HG02943 (cell line): ENCODE results near the gene PRSS50.
"Not testable (repeated sequence)": the region's sequence is repeated elsewhere in the genome, so short reads cannot be mapped to it uniquely, and the experiment has no call there.

Source experiments
- ATAC-seq: cut with Tn5 transposase; IDR thresholded peaks from one replicate; pipeline ENCODE4 v1.9.1; 2021; ENCODE audit warnings: mild to moderate bottlenecking, low read depth, moderate library complexity; ENCODE audit not compliant: unreplicated experiment

The PRSS50 gene

DNA sequence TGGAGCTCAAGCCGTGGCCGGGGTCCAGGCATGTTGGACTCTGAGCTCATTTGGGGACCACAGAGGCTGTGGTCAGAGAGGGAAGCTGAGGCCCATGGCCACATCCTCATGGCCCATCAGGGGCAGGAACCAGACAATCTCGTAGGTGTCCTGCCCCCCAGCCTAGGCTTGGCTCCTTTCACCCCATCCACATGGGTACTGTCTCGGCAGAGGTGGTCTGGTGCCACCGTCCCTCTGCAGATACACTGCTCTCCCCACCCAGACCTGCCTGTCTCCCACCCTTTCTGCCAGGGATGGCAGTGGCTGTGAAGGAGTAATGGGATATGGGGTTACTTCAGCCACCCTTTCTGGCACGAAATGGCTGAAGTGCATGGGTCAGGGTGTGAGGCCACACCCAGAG, 7.9 kb downstream of the PRSS50 start:
- no peak for ATAC-seq

DNA sequence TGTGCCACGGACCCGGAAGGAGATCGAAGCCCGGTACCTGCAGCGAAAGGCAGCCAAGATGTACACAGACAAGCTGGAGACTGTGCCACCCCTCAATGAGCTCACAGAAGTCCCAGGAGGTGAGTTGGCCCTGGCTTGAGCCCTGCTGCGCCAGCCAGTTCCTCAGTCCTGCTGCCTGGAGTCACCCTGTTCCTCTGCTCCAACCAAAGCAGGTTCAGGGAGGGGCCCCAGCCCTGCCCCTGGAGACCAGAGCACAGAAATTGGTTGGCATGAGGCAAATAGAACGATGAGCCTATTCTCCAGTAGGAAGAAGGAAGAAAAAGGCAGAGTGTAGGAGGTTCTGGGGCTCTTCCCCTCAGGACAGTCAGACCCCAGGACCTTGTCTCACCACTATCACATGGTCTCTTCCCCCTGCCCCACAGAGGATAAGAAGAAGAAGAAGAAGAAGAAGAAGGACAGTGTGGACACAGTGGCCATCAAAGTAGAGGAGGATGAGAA, 8.5 kb downstream of the PRSS50 start:
- no peak for ATAC-seq

DNA sequence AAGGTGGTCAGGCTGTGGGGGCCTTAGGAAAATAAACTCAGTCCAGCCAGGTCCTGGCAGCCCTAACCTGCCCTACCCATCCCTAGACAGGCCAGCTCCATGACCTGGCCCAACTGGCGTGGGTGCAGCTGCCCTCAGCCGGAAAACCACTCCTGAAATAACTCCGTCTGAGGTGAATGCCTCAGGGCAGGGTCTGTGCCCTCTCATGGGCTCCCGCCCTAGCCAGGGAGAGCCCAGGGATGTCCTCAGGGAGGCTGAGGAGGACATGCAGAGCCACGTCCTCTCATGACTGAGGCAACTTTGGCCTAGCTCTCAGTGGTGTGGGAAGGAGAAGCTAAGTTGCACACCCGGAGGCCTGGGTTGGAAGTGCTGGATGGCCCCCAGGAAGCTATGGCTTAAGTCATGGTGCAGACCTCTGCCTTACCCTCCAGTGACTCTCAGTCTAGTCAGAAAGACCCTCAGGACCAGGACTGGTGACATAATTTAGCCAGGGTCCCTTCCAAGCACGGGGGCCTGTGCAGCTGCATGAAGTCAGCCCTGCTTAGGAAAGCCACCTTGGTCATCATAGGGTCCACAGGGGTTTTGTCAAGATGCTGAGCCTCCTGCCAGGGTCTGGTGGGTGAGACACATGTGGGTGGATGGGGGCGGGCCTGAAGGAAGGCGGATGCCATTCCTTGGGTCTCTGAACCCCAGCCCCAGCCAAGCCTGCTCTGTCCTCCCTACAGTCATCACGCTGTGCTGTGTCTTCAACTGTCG, 9.1 kb downstream of the PRSS50 start:
- no peak for ATAC-seq

DNA sequence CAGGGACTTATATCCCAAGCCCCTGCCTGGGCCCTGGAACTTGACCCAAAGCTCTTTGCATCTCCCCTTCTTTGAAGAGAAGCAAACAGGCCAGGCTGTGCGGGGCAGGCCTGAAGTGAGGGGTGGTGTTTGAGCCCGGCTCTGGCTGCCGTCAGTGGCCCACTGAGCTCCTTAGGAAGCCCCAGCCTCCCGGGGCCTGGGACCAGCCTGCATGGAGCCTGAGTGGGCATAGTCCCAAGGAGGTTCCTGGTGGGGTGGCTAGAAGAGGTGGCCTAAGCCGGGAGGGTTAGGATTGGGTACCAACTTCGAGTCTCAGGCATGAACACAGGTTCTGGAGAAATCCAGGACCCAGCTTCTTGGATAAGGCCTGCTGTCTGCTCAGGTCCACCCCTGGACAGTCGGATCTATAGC, 10.1 kb downstream of the PRSS50 start:
- no peak for ATAC-seq

DNA sequence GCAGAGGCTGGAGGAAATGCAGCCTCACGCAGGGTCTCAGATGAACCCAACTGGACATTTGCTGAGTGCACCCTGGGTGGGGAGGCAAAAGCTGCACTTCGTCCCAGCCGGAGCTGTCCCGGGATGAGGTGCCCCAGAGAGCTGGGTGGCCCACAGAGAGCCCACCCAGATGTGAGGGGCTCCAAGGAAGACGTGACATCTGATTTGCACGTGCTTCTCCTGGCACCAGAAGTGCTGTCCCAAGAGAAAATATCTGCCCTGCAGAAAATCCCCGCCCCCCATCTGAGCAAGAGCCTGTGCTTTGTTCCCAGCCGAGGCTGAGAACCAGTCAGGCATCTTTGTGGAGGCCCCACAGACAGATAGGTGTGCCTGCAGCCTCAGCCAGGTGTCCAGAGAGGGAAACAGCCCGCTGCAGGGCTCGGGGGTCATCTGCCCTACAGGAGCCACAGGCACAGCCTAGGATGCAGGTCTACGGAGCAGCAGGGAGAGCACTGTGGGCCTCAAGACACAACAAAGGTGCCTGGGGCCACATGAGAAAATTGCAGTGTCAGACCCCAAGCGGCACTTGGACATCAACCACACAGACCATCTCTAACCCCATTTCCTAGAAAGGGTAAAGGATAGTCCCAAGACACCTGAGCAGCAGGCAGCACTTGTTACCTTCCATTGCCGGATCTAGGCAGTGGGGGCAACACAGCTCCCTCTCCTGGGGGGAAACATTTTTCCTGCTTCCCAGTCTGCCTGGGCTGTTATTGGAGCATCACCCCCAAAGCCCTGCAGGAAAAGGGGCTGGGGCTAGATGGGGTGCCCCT, 10.7 kb downstream of the PRSS50 start:
- ATAC-seq = no peak

DNA sequence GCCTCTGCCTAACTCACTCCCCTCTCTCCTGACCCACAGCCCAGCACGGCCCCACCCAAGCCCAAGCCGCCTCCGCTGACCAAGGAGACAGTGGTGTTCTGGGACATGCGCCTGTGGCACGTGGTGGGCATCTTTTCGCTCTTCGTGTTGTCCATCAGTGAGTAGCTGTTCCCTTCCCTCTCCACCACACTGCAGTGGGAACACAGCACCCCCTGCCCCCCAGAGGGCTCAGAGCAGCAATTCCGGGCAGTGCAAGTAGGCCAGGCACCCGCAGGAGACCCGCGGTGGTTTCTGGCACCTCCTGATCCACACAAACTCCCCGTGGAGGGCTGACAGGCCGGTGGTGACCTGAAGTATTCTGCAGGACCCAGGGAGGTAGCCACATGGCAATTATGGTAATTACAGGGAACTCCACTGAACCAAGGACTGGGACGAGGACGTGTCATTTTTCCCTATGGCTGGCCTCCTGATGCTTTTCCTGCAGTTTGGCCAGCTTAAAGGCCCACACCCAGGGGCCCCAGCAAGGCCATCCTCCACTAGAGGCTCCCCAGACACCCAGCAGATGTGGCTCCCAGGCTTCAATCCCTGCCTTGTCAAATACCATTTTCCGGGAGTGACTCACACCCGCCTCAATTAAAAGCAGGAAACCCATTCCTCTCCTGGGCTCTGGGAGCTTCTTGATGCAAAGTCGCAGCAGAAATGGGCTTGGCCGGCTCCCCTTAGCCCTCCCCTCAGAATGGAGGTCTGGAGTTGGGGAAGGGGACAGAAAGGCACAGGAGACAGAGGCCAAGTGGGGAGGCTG, 11.7 kb downstream of the PRSS50 start:
- no peak for ATAC-seq

DNA sequence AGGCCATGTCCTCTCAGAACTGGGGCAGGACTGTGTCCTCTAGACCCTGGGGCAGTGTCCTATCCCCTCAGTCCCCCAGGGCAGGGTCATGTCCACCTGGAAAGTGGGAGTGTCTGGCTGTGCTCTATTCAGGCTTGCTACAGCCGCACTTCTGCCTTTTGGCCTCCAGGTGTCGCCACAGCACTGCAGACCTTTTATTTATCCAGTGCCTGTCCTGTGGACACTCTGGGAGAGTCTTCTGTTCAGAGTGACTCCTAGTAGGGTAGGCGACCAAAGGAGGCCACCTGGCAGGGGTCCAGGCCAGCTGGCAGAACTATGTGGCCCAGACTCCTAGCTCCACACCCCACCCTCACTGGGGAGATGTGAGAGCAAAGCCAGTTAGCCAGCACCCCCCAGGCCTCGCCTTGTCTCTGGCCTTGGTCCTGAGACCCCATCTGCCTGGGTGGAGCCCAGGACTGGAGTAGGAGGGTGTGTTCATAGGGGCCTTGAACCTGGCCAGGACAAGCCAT, 12.6 kb downstream of the PRSS50 start:
- no peak for ATAC-seq

DNA sequence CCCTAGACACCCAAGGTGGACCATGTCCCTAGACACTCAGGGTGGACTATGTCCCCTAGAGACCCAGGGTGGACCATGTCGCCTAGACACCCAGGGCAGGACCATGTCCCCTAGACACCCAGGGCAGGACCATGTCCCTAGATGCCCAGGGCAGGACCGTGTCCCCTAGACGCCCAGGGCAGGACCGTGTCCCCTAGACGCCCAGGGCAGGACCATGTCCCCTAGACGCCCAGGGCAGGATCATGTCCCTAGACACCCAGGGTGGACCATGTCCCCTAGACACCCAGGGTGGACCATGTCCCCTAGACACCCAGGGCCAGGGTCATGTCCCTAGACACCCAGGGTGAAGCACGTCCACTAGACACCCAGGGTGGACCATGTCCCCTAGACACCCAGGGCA, 13.3 kb downstream of the PRSS50 start:
- not testable (repeated sequence) for ATAC-seq

DNA sequence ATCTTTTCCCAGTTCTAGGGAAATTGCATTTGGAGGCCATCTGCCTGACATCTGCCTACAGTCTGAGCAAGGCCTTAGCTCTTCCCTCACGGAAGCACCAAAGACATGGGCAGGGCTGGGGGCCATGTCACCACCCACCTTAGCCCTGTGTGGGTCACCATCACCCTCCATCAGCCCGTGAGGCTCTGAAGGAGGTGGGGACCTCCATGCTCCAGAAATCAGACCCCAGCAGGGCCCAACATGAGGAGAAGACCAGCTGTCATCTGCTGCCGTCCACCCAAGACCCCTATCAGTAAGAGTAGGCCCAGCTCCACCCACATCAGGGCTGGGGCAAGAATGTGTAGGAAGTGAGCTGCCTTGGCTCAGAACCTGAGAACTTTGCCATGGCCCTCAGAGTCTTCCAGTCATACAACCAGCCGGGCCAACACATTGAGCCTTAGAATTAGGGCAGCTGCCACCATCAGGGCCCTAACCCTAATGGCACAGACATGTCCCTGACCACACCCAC, 14.6 kb downstream of the PRSS50 start:
- no peak for ATAC-seq

DNA sequence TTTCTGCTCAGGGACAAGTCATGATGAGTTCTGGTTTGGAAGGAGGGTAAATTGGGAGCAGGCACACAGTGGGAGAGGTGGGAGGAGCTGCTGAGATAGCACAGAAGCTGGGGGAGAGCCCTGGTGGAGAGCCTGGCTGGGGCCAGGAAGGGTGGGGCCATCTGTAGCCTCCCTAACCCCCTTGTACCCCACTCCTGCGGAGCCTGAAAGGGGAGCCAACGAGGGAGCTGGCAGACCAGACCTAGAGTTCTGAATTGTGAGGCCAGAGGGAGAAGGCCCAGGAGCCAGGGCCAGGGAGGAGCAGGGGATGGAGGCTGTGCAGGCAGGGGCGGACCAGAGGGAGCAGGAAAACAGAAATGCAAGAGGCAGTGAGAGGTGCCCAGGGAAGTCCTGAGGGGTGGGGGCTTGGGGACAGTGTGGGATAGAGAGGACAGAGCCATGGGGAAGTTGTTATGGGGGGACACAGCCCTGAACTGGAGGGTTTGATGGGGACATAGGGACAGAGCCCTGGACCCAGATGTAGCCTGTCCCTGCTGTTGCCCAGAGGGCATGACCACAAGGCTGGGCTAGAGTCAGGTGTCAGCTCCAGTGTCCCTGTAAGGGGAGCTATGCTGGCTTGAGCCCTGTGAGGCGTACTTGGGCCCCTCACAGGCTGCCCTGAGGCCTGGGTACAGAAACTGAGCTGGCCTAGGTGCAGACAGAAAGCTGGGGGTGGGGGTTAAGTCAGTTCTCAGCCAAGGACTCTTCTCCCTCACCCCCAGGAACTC, 15.2 kb downstream of the PRSS50 start:
- no peak for ATAC-seq

DNA sequence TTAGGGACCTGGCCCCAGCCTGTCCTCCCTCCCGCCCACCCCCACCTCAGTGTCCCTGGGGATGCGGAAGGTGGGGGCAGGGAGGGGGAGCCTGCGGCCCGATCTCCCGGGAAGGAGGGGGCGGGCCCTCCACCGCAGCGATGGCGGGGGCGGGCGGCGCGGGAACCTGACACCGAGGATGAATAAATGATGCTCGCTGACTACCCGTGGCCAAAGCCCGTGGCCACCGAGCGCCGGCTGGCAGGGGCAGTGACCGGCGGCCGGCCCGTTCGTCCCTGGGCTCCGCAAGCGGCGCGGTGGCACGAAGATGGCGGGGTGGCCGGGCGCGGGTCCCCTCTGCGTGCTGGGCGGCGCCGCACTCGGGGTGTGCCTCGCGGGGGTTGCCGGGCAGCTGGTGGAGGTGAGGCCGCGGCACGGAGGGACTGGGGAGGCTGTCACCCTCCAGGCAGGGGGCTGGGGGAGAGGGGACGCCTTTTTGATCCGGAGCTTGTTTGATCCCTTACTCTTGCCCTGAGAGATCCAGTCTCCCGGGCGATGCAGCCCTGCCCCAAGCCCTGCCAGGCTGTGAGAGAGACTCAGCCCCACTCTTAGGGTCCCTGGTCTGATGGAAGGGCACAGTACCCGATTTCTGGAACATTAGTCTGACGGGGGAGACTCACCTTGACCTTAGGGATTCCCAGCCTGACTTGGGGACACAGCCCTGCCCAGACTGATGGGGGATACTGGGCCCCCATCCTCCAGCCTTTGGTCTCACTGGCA, 16.3 kb downstream of the PRSS50 start, which contains the start of gene TMIE:
TMIE (plus strand) TSS at position 212 of the 759 bp plus-strand sequence; CDS start at position 308, 96 bp downstream.
- no peak for ATAC-seq

DNA sequence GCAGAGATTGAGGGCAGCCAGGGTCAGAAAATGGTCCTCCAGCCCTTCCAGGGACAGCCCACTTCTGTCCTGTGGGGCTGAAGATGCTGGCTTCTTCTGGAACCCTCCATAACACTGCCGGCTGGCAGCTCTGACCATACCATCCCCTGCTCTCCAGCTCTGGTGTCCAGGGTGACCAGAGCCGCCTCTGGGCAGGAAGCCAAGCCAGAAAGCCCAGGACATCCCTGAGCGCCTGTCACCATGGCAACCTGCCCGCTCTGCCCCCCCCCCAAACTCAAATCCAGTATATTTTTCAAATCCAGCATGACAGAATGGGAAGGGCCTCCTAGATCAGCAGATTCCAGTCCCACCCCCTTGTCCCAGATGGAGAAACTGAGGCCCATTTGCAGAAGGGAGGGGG, 16.9 kb downstream of the PRSS50 start:
- no peak for ATAC-seq

DNA sequence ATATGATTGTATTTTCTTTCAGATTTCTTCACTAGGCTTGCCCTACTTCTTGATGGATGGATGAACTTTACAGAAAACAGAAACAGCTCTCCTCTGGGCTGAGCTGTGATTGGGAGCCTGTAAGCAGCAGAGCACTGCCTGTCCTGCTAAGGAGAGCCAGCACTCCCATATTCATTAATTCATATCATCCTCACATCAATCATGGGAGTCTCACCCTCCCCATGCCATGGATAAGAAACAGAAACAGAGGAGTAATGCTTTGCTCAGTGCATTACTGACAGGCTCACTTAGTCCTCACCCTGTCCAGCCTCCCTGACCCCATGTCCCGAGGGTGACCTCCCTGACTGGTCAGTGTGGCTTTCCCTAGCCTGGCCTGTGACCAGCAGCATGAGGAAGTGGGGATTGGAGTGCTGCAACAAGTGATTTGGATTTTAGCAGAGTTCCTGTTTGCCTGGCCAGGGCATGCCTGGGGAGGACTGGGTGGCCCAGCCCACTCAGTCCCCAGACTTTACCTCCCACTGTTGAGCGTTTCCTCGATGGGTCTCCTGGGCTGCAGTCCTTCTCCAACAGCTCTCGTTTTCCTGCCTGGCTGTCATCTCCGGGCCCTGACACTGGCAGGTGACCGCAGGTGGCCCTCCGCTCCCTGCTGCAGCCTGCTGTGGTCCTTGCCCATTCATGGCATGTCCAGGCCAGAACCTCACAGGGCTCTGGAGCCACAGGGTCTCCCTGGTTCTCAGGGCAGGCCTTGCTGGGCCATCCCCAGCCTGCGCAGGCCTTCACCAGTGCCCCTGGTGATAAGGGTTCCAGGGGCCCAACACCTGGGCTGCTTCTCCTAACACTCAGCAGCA, 17.8 kb downstream of the PRSS50 start:
- no peak for ATAC-seq

DNA sequence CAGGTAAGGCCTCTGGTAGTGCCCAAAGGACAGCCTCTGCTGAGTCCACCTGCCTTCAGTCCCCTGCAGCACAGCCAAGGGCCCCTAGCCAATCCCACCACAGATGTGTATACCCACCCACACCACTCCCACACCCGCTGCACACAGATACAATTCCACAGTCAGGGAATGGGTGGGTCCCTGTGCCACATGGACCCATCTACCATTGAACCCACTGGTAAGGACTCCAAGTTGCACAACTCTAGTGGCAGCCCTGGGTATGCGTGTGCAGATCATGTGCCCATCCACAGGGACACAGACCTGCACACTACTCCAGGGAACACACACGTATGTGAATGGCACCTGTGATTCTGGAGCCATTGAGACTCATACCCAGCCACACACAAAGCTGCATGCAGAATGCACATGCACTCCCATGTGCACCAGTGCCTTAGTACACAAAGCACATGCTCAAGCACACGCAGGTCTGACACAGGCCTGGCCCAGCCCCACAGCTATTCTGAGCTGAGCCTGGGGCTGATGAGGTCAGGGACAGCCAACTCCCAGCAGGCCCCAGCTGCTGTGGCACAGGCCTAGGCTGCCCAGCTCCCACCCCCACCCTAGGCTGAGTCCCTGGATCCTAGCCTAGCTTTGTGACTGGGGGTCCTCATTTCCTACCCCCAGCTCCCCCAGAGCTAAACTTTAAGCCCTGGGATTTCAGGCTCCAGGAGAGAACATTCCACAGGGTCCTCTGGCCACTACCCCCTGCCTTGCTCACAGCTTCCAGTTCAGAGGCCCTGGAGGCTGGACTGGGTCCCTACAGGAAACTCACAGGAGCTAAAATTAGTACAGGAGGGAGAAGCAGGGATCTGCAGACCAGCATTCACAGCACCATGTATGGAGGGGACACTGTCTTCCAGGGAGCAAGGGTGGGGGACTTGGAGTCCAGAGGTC, 21.4 kb downstream of the PRSS50 start:
- ATAC-seq = no peak

DNA sequence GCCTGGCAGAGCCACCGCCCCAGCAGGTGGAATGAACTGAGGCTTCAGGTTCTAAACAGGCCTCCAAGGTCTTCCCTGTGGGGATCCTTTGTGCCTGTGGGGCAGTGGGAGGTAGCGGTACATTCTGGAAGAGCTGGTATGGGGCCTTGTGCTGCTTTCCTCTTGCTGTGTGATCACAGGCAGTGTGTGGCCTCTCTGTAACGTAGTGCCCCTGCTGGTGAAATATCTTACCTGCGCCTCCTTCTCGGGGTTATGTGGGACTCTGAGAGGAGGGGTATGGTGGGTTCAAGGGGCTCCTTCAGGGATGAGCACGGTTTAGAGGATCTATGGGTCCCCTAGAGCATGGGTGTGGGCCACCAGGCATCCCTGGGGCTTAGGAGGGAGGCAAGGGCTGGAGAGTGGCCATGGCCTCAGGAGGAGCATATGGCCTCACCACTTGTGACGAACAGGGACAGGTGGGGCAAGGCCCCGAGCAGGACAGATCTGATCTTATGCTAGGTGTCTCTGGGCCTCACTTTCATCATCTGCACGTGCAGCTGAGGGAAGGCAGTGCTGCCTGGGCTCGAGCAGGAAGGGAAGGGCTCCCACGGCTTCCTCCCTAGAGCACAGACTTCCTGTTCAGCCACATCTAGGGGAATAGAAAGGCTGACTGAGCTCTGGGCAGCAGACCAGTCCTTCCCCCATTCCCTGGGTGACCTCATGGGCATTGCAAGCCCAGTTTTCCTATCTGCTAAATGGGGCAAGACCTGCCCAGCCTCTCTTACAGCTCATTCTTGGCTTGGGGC, 22.3 kb downstream of the PRSS50 start:
- ATAC-seq = no peak

DNA sequence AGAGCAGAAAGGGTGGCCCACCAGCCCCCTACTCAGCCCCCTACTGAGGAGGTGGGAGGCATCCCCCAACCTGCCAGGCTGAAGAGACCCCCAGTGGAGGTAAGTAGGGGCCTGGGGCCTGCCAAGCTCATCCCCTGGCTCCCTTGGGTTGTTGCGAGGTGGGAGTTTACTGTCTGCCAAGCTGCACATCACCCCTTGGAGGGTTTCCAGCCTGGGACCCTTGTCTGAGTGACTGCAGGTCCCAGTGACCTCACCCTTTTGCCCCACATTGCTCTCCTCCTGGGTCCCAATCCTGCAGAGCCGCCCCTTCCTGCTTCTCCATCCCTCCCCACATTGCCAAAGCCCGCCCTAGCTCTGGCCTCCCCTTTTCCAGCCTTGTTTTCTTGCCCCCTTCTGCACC, 23.1 kb downstream of the PRSS50 start:
- no peak for ATAC-seq
